GM21786 (cell line): Measurements from ENCODE around the gene ECD.
"Not testable (repeated sequence)": the region's sequence is repeated elsewhere in the genome, so short reads cannot be mapped to it uniquely, and the experiment has no call there.

Experiments used
- ATAC-seq: cut with Tn5 transposase; IDR thresholded peaks from one replicate; pipeline ENCODE4 v1.9.1; 2021; ENCODE audit not compliant: unreplicated experiment

ECD gene

GRCh38 chr10:73161079-73161478 lies 6.7 kb downstream of the ECD start:
- no peak for ATAC-seq

GRCh38 chr10:73159038-73159648 lies 8.7 kb downstream of the ECD start:
- no peak for ATAC-seq

GRCh38 chr10:73156054-73156453 lies 11.8 kb downstream of the ECD start:
- ATAC-seq = no peak

- no peak for ATAC-seq
Measured at GRCh38 chr10:73152009-73152408, 15.8 kb downstream of the ECD start.

GRCh38 chr10:73150633-73151413 lies 17.0 kb downstream of the ECD start:
- ATAC-seq = not testable (repeated sequence)

- no peak for ATAC-seq
Measured at GRCh38 chr10:73141603-73142002, 26.2 kb downstream of the ECD start.

- ATAC-seq = no peak
Measured at GRCh38 chr10:73139251-73139650, 28.6 kb downstream of the ECD start.

- ATAC-seq = no peak
Measured at GRCh38 chr10:73136627-73137026, 31.2 kb downstream of the ECD start.

- ATAC-seq = no peak
Measured at GRCh38 chr10:73134727-73135126, 33.1 kb downstream of the ECD start.

- no peak for ATAC-seq
Measured at GRCh38 chr10:73131913-73132686, 35.7 kb downstream of the ECD start.

GRCh38 chr10:73131301-73131700 lies 36.5 kb downstream of the ECD start:
- no peak for ATAC-seq

- no peak for ATAC-seq
Measured at GRCh38 chr10:73126343-73126742, 41.5 kb downstream of the ECD start.

GRCh38 chr10:73119952-73120351 lies 47.9 kb downstream of the ECD start:
- ATAC-seq = no peak

- no peak for ATAC-seq
Measured at GRCh38 chr10:73119457-73119856, 48.4 kb downstream of the ECD start.

GRCh38 chr10:73117976-73118743 lies 49.6 kb downstream of the ECD start:
- ATAC-seq = peak; percentile 80

GRCh38 chr10:73116017-73116416 lies 51.8 kb downstream of the ECD start:
- ATAC-seq = no peak

GRCh38 chr10:73113551-73113950 lies 54.3 kb downstream of the ECD start:
- ATAC-seq = no peak

GRCh38 chr10:73112032-73112431 lies 55.8 kb downstream of the ECD start:
- ATAC-seq = not testable (repeated sequence)

- ATAC-seq = peak; percentile 59
Measured at GRCh38 chr10:73110345-73110849, 57.4 kb downstream of the ECD start, which contains the start of gene NUDT13. NUDT13 (plus strand) TSS chr10:73110455; CDS start chr10:73114366, 3,911 bp downstream.

GRCh38 chr10:73109248-73109652 lies 58.6 kb downstream of the ECD start:
- ATAC-seq = not testable (repeated sequence)

GRCh38 chr10:73106301-73106700 lies 61.5 kb downstream of the ECD start:
- no peak for ATAC-seq
